GM10266 (cell line): ENCODE data around the gene FAM219A.

Experiments
- DNase-seq: peaks from one replicate; pipeline ENCODE4 v3.0.0; 2012; ENCODE audit errors: extremely low spot score
- TF ChIP-seq, protein P1 (sequence below): IDR thresholded peaks from 2 replicates; pipeline ENCODE4 v1.5.1; 2012; ENCODE audit warnings: mild to moderate bottlenecking, low read depth; ENCODE audit not compliant: control insufficient read depth, insufficient read depth; ENCODE audit errors: missing control alignments

Gene FAM219A

DNA sequence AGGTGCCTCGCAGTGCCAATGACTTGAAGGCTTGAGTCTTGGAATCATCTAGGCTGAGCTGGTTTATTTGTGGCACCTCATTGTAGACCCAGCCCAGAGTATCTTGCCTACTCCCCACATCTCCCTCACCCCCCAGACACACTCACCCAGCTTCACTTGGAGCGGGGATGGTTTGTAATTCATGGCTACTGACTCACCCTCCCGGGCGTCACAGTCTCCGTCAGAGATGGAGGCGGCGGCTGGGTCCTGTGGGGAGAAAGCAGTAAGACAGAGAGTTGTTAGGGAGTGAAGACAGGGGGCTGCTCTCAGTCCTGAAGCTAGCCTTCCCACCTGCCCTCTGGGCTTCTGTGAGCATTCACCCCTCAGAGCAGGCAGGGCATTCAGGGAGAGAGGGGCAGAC lies 52.7 kb downstream of the FAM219A start:
- TF ChIP-seq, protein P1, sequence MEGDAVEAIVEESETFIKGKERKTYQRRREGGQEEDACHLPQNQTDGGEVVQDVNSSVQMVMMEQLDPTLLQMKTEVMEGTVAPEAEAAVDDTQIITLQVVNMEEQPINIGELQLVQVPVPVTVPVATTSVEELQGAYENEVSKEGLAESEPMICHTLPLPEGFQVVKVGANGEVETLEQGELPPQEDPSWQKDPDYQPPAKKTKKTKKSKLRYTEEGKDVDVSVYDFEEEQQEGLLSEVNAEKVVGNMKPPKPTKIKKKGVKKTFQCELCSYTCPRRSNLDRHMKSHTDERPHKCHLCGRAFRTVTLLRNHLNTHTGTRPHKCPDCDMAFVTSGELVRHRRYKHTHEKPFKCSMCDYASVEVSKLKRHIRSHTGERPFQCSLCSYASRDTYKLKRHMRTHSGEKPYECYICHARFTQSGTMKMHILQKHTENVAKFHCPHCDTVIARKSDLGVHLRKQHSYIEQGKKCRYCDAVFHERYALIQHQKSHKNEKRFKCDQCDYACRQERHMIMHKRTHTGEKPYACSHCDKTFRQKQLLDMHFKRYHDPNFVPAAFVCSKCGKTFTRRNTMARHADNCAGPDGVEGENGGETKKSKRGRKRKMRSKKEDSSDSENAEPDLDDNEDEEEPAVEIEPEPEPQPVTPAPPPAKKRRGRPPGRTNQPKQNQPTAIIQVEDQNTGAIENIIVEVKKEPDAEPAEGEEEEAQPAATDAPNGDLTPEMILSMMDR: no peak
- DNase-seq: no peak

DNA sequence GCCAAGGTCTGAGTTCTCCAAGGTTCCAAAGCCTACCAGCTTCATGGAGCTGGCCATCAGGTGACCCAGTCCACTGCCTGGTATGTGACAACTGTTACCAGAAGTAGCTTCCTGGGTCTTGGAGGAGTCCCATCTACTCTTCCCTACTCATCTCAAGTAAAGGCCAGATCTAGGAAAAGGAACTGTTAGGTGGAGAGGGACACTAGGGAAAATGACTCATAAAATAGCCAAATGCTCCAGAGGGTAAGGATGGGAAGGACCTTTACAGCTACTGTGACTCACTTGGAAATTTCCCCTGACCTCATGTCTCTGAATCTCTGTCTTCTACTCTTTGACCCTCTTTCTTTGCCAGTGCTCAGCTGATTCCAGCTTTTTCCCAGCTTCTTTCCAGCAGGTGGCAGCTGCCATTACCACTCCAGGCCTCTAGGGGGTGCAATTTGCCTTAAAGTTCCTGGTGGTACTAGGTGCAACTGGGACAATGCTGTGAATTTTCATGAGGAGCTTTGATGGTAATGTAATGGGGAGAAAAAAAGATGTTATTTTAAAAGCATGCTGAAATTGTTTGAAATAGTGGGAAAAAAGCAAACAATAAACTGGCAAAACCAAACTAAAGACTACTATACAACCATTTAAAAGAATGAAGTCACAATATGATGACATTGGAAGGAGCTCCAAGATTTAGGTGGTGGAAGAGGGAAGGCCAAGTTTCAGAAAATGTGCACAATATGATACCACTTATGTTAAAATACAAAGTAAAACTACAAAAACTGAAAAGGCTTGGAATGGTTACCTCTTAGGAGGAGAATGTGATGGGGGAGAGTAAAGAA lies 54.6 kb downstream of the FAM219A start:
- TF ChIP-seq, protein P1: peak; percentile 90
- DNase-seq: peak; percentile 70

DNA sequence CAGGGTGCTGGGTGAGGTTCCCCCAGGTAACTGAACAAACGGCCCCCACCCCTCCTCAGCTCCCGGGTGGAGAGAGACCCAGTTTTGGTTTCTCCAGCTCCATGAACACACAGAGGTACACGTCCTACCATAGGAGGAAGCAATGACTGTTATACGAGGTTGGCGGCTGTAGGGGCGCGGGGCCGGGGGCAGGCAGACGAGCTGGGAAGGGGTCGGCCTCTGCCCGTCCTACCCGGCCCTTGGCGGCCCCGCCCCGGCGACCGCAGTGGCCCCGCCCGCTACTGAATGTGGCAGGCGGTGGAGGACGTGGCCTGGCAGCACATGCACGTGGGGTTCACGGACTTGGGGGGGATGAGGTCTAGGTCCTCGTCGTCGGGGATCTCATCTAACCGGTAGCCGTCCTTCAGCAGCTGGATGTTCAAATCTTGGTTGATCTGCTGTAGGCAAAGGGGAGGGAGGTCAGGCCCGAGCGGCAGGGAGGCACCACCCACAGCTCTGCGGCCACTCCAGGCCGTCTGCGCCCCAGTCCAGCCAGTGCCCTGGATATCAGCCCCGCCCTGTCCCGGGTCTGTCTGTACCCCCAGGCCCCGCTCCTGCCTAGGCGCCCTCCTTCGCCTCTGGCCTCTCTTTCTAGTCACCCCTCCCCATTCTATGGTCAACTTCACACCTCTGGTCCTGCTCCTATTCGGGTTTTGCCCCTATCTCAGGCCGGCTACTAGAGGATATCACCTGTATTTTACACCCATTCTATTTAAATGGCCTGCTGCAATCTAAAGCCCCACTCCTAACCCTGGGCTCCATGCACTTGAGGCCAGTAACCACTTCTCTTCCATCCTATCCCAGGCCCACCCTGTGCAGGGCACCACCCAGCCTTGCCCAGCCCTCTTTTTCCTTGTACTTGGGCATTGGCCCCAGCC lies 57.4 kb downstream of the FAM219A start:
- no peak for DNase-seq
- TF ChIP-seq, protein P1: no peak

DNA sequence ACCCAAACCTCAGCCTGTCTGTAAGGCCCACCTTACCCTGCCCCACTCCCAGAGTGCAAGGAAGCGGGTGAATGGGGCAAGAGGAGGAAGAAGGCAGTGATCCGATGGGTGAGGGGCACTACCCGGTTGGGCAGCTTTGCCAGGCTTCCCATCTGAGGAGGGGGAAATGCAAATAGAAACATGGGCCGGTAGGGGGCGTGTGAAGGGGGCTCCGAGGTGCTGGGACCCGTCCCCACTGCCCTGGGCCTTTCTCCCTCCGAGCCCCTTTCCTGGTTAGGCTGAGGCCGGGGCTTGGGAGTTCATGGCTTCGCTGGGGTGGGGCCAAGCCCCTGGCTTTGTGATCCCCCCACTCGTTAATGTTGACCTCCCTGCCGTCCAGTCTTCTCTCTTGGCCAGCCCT lies 58.1 kb downstream of the FAM219A start:
- no peak for DNase-seq
- TF ChIP-seq, protein P1: no peak

DNA sequence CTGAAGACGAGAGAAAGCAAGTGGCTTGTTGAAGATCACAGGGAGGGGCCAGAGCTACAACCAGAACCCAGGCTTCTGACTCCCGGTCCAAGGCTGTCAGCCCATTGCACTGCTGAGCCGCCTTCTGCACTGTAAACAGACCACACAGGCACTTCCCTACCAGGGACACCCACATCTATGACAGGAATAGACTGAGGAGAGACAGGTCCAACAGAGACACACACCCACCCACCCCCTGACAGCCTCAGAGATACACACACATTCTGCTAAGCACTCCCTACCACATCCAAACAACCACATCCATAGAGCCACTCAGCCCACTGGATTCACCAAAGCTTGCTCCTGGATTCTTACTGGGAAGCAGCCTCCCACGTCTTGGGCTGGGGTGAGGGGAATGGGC lies 58.6 kb downstream of the FAM219A start:
- no peak for DNase-seq
- TF ChIP-seq, protein P1: no peak

DNA sequence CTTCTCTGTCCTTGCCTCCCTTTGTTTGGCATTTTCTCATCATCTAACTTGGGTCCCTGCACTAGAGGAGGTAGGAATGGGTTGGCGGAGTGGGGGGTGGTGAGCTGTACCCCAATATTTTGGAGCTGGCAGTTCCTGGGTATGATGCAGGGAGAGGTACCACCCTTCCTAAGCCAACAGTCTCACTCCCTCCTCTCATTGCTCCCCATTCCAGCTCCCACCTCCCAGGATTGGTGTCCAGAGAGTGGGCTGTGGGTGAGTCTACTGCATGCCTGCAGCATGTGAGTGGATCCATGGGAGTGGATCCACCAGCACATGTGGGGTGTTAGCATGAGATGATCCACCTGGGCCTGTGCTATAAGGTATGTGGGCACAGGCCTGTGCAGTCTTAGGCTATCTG lies 59.5 kb downstream of the FAM219A start:
- TF ChIP-seq, protein P1: no peak
- DNase-seq: no peak
